Liver (tissue), 3 donors: ENCODE results near the gene UROC1.

Experiments used
- CTCF ChIP-seq: fragments of 150-350 bp; IDR thresholded peaks from 2 replicates; pipeline ENCODE4 v1.5.1; 2017; ENCODE audit warnings: improper control_type of control experiment, low read depth, low read length; ENCODE audit not compliant: missing input control
- EGR1 ChIP-seq, 2 donors: IDR thresholded peaks; 2 replicates each; pipeline ENCODE4 v1.6.1; 2016 to 2018; ENCODE audit warnings: antibody characterized with exemption in 2 of 2, low read depth in 2 of 2
- FOXA1 ChIP-seq: IDR thresholded peaks from 2 replicates; pipeline ENCODE4 v1.6.1; 2016; ENCODE audit warnings: antibody characterized with exemption
- GABPA ChIP-seq, 2 donors: IDR thresholded peaks in 1 of 2; conservative IDR thresholded peaks in 1 of 2; 2 replicates each; pipeline ENCODE4 v1.6.1; 2016; ENCODE audit warnings: antibody characterized with exemption in 2 of 2, mild to moderate bottlenecking in 1 of 2, moderate library complexity in 1 of 2
- JUND ChIP-seq, 2 donors: IDR thresholded peaks; 2 replicates each; pipeline ENCODE4 v1.6.1; 2016; ENCODE audit warnings: antibody characterized with exemption in 2 of 2
- MAX ChIP-seq: IDR thresholded peaks from 2 replicates; pipeline ENCODE4 v1.6.1; 2016; ENCODE audit warnings: antibody characterized with exemption
- REST ChIP-seq: IDR thresholded peaks from 2 replicates; pipeline ENCODE4 v1.6.1; 2016; ENCODE audit warnings: antibody characterized with exemption, mild to moderate bottlenecking
- RXRA ChIP-seq, 2 donors: IDR thresholded peaks; 2 replicates each; pipeline ENCODE4 v1.6.1; 2017 to 2018; ENCODE audit warnings: antibody characterized with exemption in 2 of 2, mild to moderate bottlenecking in 1 of 2
- SP1 ChIP-seq: IDR thresholded peaks from 2 replicates; pipeline ENCODE4 v1.6.1; 2018; ENCODE audit warnings: antibody characterized with exemption, mild to moderate bottlenecking
- TAF1 ChIP-seq: conservative IDR thresholded peaks from 2 replicates; pipeline ENCODE4 v1.6.1; 2016; ENCODE audit warnings: antibody characterized with exemption, mild to moderate bottlenecking
- YY1 ChIP-seq: IDR thresholded peaks from 2 replicates; pipeline ENCODE4 v1.6.1; 2016; ENCODE audit warnings: antibody characterized with exemption, mild to moderate bottlenecking
- donor health status: healthy.
- donor health status: healthy.

- no peak for TF ChIP-seq GABPA (IDR thresholded peaks at IDR 0.05 in 1 of 2, conservative IDR thresholded peaks at IDR 0.05 in 1 of 2)
- TF ChIP-seq CTCF, result peak; percentile 72
- peak; percentile 90 for TF ChIP-seq YY1
- peak in 1 of 2 donors; percentile 42 for TF ChIP-seq JUND (IDR thresholded peaks at IDR 0.05)
- peak; percentile 81 for TF ChIP-seq SP1
- TF ChIP-seq TAF1, result no peak
- no peak for TF ChIP-seq REST
- TF ChIP-seq MAX, result peak; percentile 83
- TF ChIP-seq RXRA (IDR thresholded peaks at IDR 0.05), result peak; percentile 70 to 84
- TF ChIP-seq FOXA1, result no peak
- peak in 1 of 2 donors; percentile 25 for TF ChIP-seq EGR1 (IDR thresholded peaks at IDR 0.05; ENCODE audit: low read depth in 2 of 2)
Observed at GRCh38 chr3:126528800-126529541, 11.4 kb upstream of the UROC1 start.
